Esophagus (tissue), 2 donors: Measurements from ENCODE around the gene PLCB1. TPM values are rescaled to one million over a fixed set of nuclear protein-coding genes. Genes with fewer than 3 reads are reported as not detected.

Source experiments
- H3K27ac ChIP-seq, 2 donors: one replicate each; pipeline ENCODE4 v1.5.1; 2013; ENCODE audit warnings: low read depth in 2 of 2, mild to moderate bottlenecking in 2 of 2, inconsistent platforms in 1 of 2, low read length in 1 of 2, moderate library complexity in 1 of 2
- H3K27me3 ChIP-seq, 2 donors: one replicate each; pipeline ENCODE4 v1.6.1; 2013; ENCODE audit warnings: low read length in 2 of 2, control low read depth in 1 of 2, mild to moderate bottlenecking in 1 of 2; ENCODE audit not compliant: insufficient read depth in 2 of 2, control insufficient read depth in 1 of 2
- H3K36me3 ChIP-seq, 2 donors: one replicate each; pipeline ENCODE4 v1.6.1; 2013; ENCODE audit warnings: low read length in 1 of 2; ENCODE audit not compliant: control insufficient read depth in 2 of 2, insufficient read depth in 2 of 2
- H3K4me1 ChIP-seq, 2 donors: one replicate each; pipeline ENCODE4 v1.6.1; 2013; ENCODE audit warnings: low read length in 1 of 2; ENCODE audit not compliant: control insufficient read depth in 2 of 2, insufficient read depth in 2 of 2
- H3K4me3 ChIP-seq, 2 donors: one replicate each; pipeline ENCODE4 v1.5.1; 2013; ENCODE audit warnings: low read length in 2 of 2, mild to moderate bottlenecking in 2 of 2, low read depth in 1 of 2, moderate library complexity in 1 of 2
- H3K9me3 ChIP-seq, 2 donors: one replicate each; pipeline ENCODE4 v1.6.1; 2013; ENCODE audit warnings: mild to moderate bottlenecking in 2 of 2, low read depth in 1 of 2, low read length in 1 of 2, moderate library complexity in 1 of 2; ENCODE audit not compliant: control insufficient read depth in 2 of 2, insufficient read depth in 1 of 2
- WGBS, 2 donors: extraction: QIAGEN DNeasy Blood & Tissue Kit; methylation state at CpG; one replicate each; pipeline ENCODE4 v1.1.7; 2013; 5-methylcytosine and 5-hydroxymethylcytosine counted together
- polyA plus RNA-seq, 2 donors: library from polyadenylated mRNA; stranded (reverse); fragments of 200-250 nt; gene quantifications; one replicate each; pipeline ENCODE4 v1.2.3, GENCODE V29; 2013
- donor health status: healthy with polysubstance abuse.
- donor health status: Bipolar disorder and iron deficiency.

The PLCB1 gene
- polyA plus RNA-seq, 2 donors = 1.7 to 3.0 TPM

GRCh38 chr20:8909596-8909995 is 777.5 kb downstream of the PLCB1 start:
- no peaks in the 10 kb centered on the region for H3K9me3 ChIP-seq
- no peaks in the 10 kb centered on the region for H3K36me3 ChIP-seq
- no peaks in the 10 kb centered on the region for H3K27me3 ChIP-seq
- no peak overlapping the region for H3K4me3 ChIP-seq
- no peak overlapping the region for H3K27ac ChIP-seq
- H3K4me1 ChIP-seq = no peaks in the 10 kb centered on the region

GRCh38 chr20:8912096-8912495 is 780.0 kb downstream of the PLCB1 start:
- Histone ChIP-seq H3K9me3 (no peaks in the 10 kb centered on the region), H3K4me1 (no peaks in the 10 kb centered on the region), H3K27me3 (no peaks in the 10 kb centered on the region), H3K36me3 (no peaks in the 10 kb centered on the region), H3K4me3 (no peak overlapping the region), H3K27ac (no peak overlapping the region)
- WGBS, 2 donors = 77 to 82% methylated on average over 3 of the region's 3 CpGs

GRCh38 chr20:8912731-8913130 is 780.7 kb downstream of the PLCB1 start:
- WGBS, 2 donors = 67% methylated on average over 3 of the region's 3 CpGs
- H3K27me3 ChIP-seq = no peaks in the 10 kb centered on the region
- H3K4me3 ChIP-seq = no peak overlapping the region
- H3K4me1 ChIP-seq = no peaks in the 10 kb centered on the region
- H3K9me3 ChIP-seq = no peaks in the 10 kb centered on the region
- H3K27ac ChIP-seq = no peak overlapping the region
- no peaks in the 10 kb centered on the region for H3K36me3 ChIP-seq

GRCh38 chr20:8913456-8913855 is 781.4 kb downstream of the PLCB1 start:
- no peak overlapping the region for H3K4me3 ChIP-seq
- no peaks in the 10 kb centered on the region for H3K27me3 ChIP-seq
- no peaks in the 10 kb centered on the region for H3K4me1 ChIP-seq
- no peak overlapping the region for H3K27ac ChIP-seq
- H3K36me3 ChIP-seq = no peaks in the 10 kb centered on the region
- H3K9me3 ChIP-seq = no peaks in the 10 kb centered on the region

- H3K27me3 ChIP-seq = no peaks in the 10 kb centered on the region
- no peak overlapping the region for H3K27ac ChIP-seq
- H3K4me3 ChIP-seq = no peak overlapping the region
- H3K36me3 ChIP-seq = no peaks in the 10 kb centered on the region
- 82 to 88% methylated on average over 1 of the region's 1 CpG for WGBS, 2 donors
- no peaks in the 10 kb centered on the region for H3K9me3 ChIP-seq
- H3K4me1 ChIP-seq = no peaks in the 10 kb centered on the region
These were observed 782.4 kb downstream of the PLCB1 start for GRCh38 chr20:8914421-8914820.

- H3K9me3 ChIP-seq = no peaks in the 10 kb centered on the region
- no peak overlapping the region for H3K4me3 ChIP-seq
- H3K36me3 ChIP-seq = no peaks in the 10 kb centered on the region
- H3K4me1 ChIP-seq = no peaks in the 10 kb centered on the region
- H3K27me3 ChIP-seq = no peaks in the 10 kb centered on the region
- no peak overlapping the region for H3K27ac ChIP-seq
These were observed 785.0 kb downstream of the PLCB1 start for GRCh38 chr20:8917084-8917483.

- Histone ChIP-seq H3K4me3 (no peak overlapping the region), H3K27ac (no peak overlapping the region), H3K9me3 (no peaks in the 10 kb centered on the region), H3K4me1 (no peaks in the 10 kb centered on the region), H3K27me3 (no peaks in the 10 kb centered on the region), H3K36me3 (no peaks in the 10 kb centered on the region)
- 88 to 91% methylated on average over 3 of the region's 3 CpGs for WGBS, 2 donors
These were observed 786.1 kb downstream of the PLCB1 start for GRCh38 chr20:8918145-8918544.

GRCh38 chr20:8924539-8924938 is 792.5 kb downstream of the PLCB1 start:
- H3K9me3 ChIP-seq = no peaks in the 10 kb centered on the region
- WGBS, 2 donors = 71 to 74% methylated on average over 2 of the region's 2 CpGs
- H3K36me3 ChIP-seq = no peaks in the 10 kb centered on the region
- no peaks in the 10 kb centered on the region for H3K4me1 ChIP-seq
- H3K27ac ChIP-seq = no peak overlapping the region
- no peaks in the 10 kb centered on the region for H3K27me3 ChIP-seq
- no peak overlapping the region for H3K4me3 ChIP-seq

GRCh38 chr20:8930726-8931125 is 798.7 kb downstream of the PLCB1 start:
- WGBS, 2 donors = 41 to 49% methylated on average over 2 of the region's 2 CpGs
- Histone ChIP-seq H3K27me3 (no peaks in the 10 kb centered on the region), H3K9me3 (no peaks in the 10 kb centered on the region), H3K4me1 (no peaks in the 10 kb centered on the region), H3K27ac (no peak overlapping the region), H3K36me3 (no peaks in the 10 kb centered on the region), H3K4me3 (no peak overlapping the region)

GRCh38 chr20:8932192-8933165 is 800.4 kb downstream of the PLCB1 start:
- no peaks in the 10 kb centered on the region for H3K36me3 ChIP-seq
- H3K27me3 ChIP-seq = no peaks in the 10 kb centered on the region
- H3K27ac ChIP-seq = peak overlapping the region; percentile 3 to 12
- WGBS, 2 donors = 43 to 44% methylated on average over 3 of the region's 3 CpGs
- H3K4me1 ChIP-seq = no peaks in the 10 kb centered on the region
- no peaks in the 10 kb centered on the region for H3K9me3 ChIP-seq
- no peak overlapping the region for H3K4me3 ChIP-seq
